ENCODE results near the gene TP53BP2. TPM values are rescaled to one million over a fixed set of nuclear protein-coding genes. Genes with fewer than 3 reads are reported as not detected.
"Not testable (repeated sequence)": the region's sequence is repeated elsewhere in the genome, so short reads cannot be mapped to it uniquely, and the experiment has no call there.

The TP53BP2 gene
- total and polyA plus RNA-seq, 2 experiments from 2014 or later, result 31.6 to 57.8 TPM

- peaks cover 68% of the 10 kb centered on the region for H4K20me1 ChIP-seq (ENCODE audit: insufficient read depth, poor library complexity, severe bottlenecking)
- peaks cover 84% of the 10 kb centered on the region for H3K79me2 ChIP-seq
- H3K9me3 ChIP-seq (ENCODE audit: low read depth), result no peaks in the 10 kb centered on the region
- peak overlapping the region; percentile 88 for H3K4me2 ChIP-seq
- WGBS (ENCODE audit: low lambda C conversion rate, missing lambda C conversion rate), result 73% methylated on average over 2 of the region's 2 CpGs
- H3K4me1 ChIP-seq (ENCODE audit: insufficient read depth), result peaks cover 39% of the 10 kb centered on the region
- no peaks in the 10 kb centered on the region for H3K27me3 ChIP-seq
- no peaks in the 10 kb centered on the region for H3K9me2 ChIP-seq (replicated peaks; ENCODE audit: insufficient read depth)
- H3K4me3 ChIP-seq, result no peak overlapping the region
- no peak overlapping the region for H2AFZ ChIP-seq
- DNase-seq (ENCODE audit: low spot score), result no peak
- no peak for TF ChIP-seq EZH2phosphoT487 (IDR thresholded peaks at IDR 0.05; ENCODE audit: low read depth, severe bottlenecking, unreplicated experiment)
- TF ChIP-seq CTCF (IDR thresholded peaks at IDR 0.05; ENCODE audit: poor library complexity), result no peak
- no peak for TF ChIP-seq EZH2 (IDR thresholded peaks at IDR 0.05; ENCODE audit: borderline replicate concordance)
- no peaks in the 10 kb centered on the region for H3K36me3 ChIP-seq (replicated peaks; ENCODE audit: insufficient read depth, low read depth)
- H3K27ac ChIP-seq, result no peak overlapping the region
Measured at GRCh38 chr1:223842784-223843183, 3.0 kb downstream of the TP53BP2 start.

- H3K9me3 ChIP-seq (ENCODE audit: low read depth); H3K4me3 ChIP-seq; H3K36me3 ChIP-seq (replicated peaks; ENCODE audit: insufficient read depth, low read depth); H3K9me2 ChIP-seq (replicated peaks; ENCODE audit: insufficient read depth); DNase-seq (ENCODE audit: low spot score); H3K27me3 ChIP-seq; H2AFZ ChIP-seq; H3K27ac ChIP-seq: not testable (repeated sequence)
- Histone ChIP-seq H4K20me1 (ENCODE audit: insufficient read depth, poor library complexity, severe bottlenecking) (peaks cover 75% of the 10 kb centered on the region), H3K79me2 (peaks cover 86% of the 10 kb centered on the region), H3K4me2 (peak overlapping the region; percentile 88), H3K4me1 (ENCODE audit: insufficient read depth) (peaks cover 45% of the 10 kb centered on the region)
- 98% methylated on average over 13 of the region's 13 CpGs for WGBS (ENCODE audit: low lambda C conversion rate, missing lambda C conversion rate)
Measured at GRCh38 chr1:223841977-223842623, 3.6 kb downstream of the TP53BP2 start.

GRCh38 chr1:223840254-223840653, 5.5 kb downstream of the TP53BP2 start:
- Histone ChIP-seq H3K4me2 (peak overlapping the region; percentile 37), H3K4me3 (no peak overlapping the region), H3K9me2 (replicated peaks; ENCODE audit: insufficient read depth) (no peaks in the 10 kb centered on the region), H3K9me3 (ENCODE audit: low read depth) (no peaks in the 10 kb centered on the region), H3K79me2 (peaks cover 100% of the 10 kb centered on the region), H4K20me1 (ENCODE audit: insufficient read depth, poor library complexity, severe bottlenecking) (peaks cover 91% of the 10 kb centered on the region), H3K27me3 (no peaks in the 10 kb centered on the region), H3K27ac (peak overlapping the region; percentile 12), H2AFZ (no peak overlapping the region), H3K36me3 (replicated peaks; ENCODE audit: insufficient read depth, low read depth) (no peaks in the 10 kb centered on the region), H3K4me1 (ENCODE audit: insufficient read depth) (peaks cover 46% of the 10 kb centered on the region)
- no peak for DNase-seq (ENCODE audit: low spot score)
- TF ChIP-seq EZH2phosphoT487 (IDR thresholded peaks at IDR 0.05; ENCODE audit: low read depth, severe bottlenecking, unreplicated experiment), result no peak
- TF ChIP-seq CTCF (IDR thresholded peaks at IDR 0.05; ENCODE audit: poor library complexity), result no peak
- no peak for TF ChIP-seq EZH2 (IDR thresholded peaks at IDR 0.05; ENCODE audit: borderline replicate concordance)

GRCh38 chr1:223838125-223838854, 7.5 kb downstream of the TP53BP2 start:
- no peak overlapping the region for H3K27ac ChIP-seq

More at GRCh38 chr1:223838125-223838854, 7.5 kb downstream of the TP53BP2 start:
- TF ChIP-seq EZH2 (IDR thresholded peaks at IDR 0.05; ENCODE audit: borderline replicate concordance), result no peak
- no peak for TF ChIP-seq CTCF (IDR thresholded peaks at IDR 0.05; ENCODE audit: poor library complexity)
- no peak for TF ChIP-seq EZH2phosphoT487 (IDR thresholded peaks at IDR 0.05; ENCODE audit: low read depth, severe bottlenecking, unreplicated experiment)
- DNase-seq (ENCODE audit: low spot score), result no peak
- Histone ChIP-seq H3K4me1 (ENCODE audit: insufficient read depth) (peaks cover 55% of the 10 kb centered on the region), H4K20me1 (ENCODE audit: insufficient read depth, poor library complexity, severe bottlenecking) (peaks cover 97% of the 10 kb centered on the region), H3K4me2 (no peak overlapping the region), H3K9me2 (replicated peaks; ENCODE audit: insufficient read depth) (no peaks in the 10 kb centered on the region), H3K36me3 (replicated peaks; ENCODE audit: insufficient read depth, low read depth) (no peaks in the 10 kb centered on the region), H3K79me2 (peaks cover 100% of the 10 kb centered on the region), H3K27me3 (no peaks in the 10 kb centered on the region), H3K9me3 (ENCODE audit: low read depth) (no peaks in the 10 kb centered on the region), H3K4me3 (no peak overlapping the region), H2AFZ (no peak overlapping the region)
- 70% methylated on average over 5 of the region's 5 CpGs for WGBS (ENCODE audit: low lambda C conversion rate, missing lambda C conversion rate)
